GM13976 (cell line): ENCODE results near the gene ZNF57.
"Not testable (repeated sequence)": the region's sequence is repeated elsewhere in the genome, so short reads cannot be mapped to it uniquely, and the experiment has no call there.

Experiments used
- DNase-seq: peaks from one replicate; pipeline ENCODE4 v3.0.0; 2012; ENCODE audit warnings: low spot score
- CTCF ChIP-seq: IDR thresholded peaks from 2 replicates; pipeline ENCODE4 v1.5.1; 2012; ENCODE audit warnings: borderline replicate concordance, mild to moderate bottlenecking; ENCODE audit not compliant: insufficient read depth; ENCODE audit errors: extremely low read depth, missing control alignments, control extremely low read depth
- in situ Hi-C: fragments of 300-500 bp; cut with MboI; formaldehyde crosslinking; loops from one replicate; pipeline ENCODE4 v1.12.0; 2022; ENCODE audit warnings: low sequenced_read_pairs, mixed read lengths, inconsistent platforms; ENCODE audit not compliant: unreplicated experiment

The ZNF57 gene

GRCh38 chr19:2863816-2864215 lies 36.9 kb upstream of the ZNF57 start:
- DNase-seq, result no peak
- TF ChIP-seq CTCF, result no peak
- in situ Hi-C loops, result no loop called here

GRCh38 chr19:2865334-2866100 lies 35.2 kb upstream of the ZNF57 start:
- in situ Hi-C loops, result no loop called here
- no peak for DNase-seq
- TF ChIP-seq CTCF, result no peak

- TF ChIP-seq CTCF, result no peak
- no peak for DNase-seq
- in situ Hi-C loops, result no loop called here
Measured at GRCh38 chr19:2866495-2867024, 34.2 kb upstream of the ZNF57 start.

- no peak for TF ChIP-seq CTCF
- in situ Hi-C loops, result no loop called here
- peak; percentile 36 for DNase-seq
Measured at GRCh38 chr19:2867025-2867991, 33.4 kb upstream of the ZNF57 start, which contains the start of gene ZNF556. Gene ZNF556 (plus strand): TSS chr19:2867335. CDS start chr19:2867422, 87 bp downstream.

- no peak for DNase-seq
- TF ChIP-seq CTCF, result no peak
- in situ Hi-C loops, result no loop called here
Measured at GRCh38 chr19:2869618-2870017, 31.1 kb upstream of the ZNF57 start.

GRCh38 chr19:2872175-2872574 lies 28.6 kb upstream of the ZNF57 start:
- in situ Hi-C loops, DNase-seq: not testable (repeated sequence)
